LNCaP clone FGC (cell line): ENCODE results near the gene MYOG.

ENCODE experiments used
- DNase-seq: peaks from one replicate; pipeline ENCODE4 v3.0.0-alpha.2; 2011; ENCODE audit warnings: low read depth
- H3K4me3 ChIP-seq: 2 replicates; pipeline ENCODE4 v1.5.1; 2011; ENCODE audit warnings: mild to moderate bottlenecking, low read depth, low read length, control low read depth
- CTCF ChIP-seq: IDR thresholded peaks from 2 replicates; pipeline ENCODE4 v1.5.1; 2012; ENCODE audit warnings: mild to moderate bottlenecking; ENCODE audit not compliant: control insufficient read depth, insufficient read depth; ENCODE audit errors: extremely low read depth

Gene MYOG

GRCh38 chr1:203100516-203100869 lies 14.7 kb upstream of the MYOG start:
- no peak for TF ChIP-seq CTCF
- H3K4me3 ChIP-seq = no peak overlapping the region
- DNase-seq = no peak

DNA sequence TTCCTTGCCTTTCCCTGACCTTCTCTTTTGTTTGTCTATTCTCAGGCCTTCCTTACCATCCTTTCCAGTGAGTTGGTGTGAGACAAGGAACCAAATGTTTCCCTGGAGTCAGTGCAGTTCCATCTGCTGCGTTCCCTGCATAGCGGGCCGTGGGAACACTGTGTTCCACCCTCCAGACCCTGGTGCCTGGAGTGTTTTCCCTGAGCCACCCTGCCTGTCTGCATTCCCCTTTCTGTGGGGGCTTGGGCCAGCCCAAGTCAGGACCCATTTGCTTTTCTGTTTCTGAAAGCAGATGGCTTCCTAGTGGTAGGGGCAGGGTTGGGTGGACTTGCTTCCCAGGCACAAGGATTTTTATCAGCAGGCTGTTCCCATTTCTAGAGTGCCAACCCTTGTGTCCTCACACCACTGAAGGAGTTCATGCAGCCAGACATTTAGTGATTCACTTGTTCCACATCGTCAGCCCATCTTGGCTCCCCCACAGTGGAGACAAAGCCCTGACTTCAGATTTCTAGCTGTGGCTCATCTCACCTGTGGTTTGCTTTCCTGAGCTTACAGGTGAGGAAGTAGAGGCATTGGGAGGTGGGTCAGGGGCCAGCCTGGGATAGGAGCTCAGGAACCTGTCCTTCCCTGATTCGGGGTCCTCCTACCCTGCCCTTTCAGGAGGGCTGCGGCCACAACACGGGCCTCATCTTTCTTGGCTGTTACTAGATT lies 14.1 kb upstream of the MYOG start:
- TF ChIP-seq CTCF = no peak
- H3K4me3 ChIP-seq = no peak overlapping the region
- DNase-seq = no peak

- TF ChIP-seq CTCF = no peak
- no peak overlapping the region for H3K4me3 ChIP-seq
- no peak for DNase-seq
Observed at GRCh38 chr1:203098914-203099520, 13.2 kb upstream of the MYOG start.

DNA sequence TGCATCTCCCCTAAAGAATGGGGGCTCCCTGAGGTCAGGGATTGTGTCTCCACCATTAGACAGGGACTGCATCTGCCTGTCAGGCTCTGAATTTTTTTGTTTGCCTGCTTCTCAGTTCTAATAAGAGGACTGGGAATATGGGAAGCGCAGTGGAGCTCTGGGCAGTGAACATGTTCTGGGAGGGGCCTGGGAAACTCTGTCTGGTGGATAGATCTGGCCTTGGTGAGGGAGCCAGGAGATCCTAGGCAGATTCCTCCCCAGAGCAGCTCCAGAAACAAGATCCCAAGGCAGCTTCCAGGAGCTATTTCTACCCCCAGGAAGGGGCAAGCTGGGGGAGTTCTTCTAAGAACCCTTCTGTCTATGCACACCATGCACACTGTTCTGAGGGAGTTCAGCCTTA lies 12.6 kb upstream of the MYOG start:
- no peak overlapping the region for H3K4me3 ChIP-seq
- no peak for TF ChIP-seq CTCF
- DNase-seq = no peak

DNA sequence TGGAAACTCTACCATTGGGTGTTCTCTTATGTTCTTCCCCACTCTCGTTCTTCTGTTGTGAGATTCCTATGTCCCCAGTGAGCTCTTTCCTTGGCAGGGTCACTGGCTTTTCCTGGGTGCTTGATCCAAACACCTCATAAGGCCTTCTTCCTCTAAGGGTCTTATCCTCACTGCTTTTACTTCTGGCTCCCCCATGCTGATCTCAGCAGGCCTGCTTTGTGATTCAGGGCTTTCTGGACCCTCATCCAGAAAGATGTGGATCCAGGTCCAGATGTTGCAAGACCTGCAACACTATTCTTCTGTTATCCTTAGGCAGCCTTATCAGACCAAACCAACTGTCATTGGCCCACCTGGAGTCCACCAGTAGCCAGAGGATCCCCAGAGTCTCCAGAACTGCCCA lies 11.2 kb upstream of the MYOG start:
- no peak for TF ChIP-seq CTCF
- no peak for DNase-seq
- H3K4me3 ChIP-seq = no peak overlapping the region

- H3K4me3 ChIP-seq = no peak overlapping the region
- no peak for DNase-seq
- TF ChIP-seq CTCF = no peak
Observed at GRCh38 chr1:203096566-203096965, 10.8 kb upstream of the MYOG start.
